Measurements from ENCODE around the gene COX8C. TPM values are rescaled to one million over a fixed set of nuclear protein-coding genes. Genes with fewer than 3 reads are reported as not detected.

Gene COX8C
- total and polyA plus RNA-seq, 4 donors, result not detected

DNA sequence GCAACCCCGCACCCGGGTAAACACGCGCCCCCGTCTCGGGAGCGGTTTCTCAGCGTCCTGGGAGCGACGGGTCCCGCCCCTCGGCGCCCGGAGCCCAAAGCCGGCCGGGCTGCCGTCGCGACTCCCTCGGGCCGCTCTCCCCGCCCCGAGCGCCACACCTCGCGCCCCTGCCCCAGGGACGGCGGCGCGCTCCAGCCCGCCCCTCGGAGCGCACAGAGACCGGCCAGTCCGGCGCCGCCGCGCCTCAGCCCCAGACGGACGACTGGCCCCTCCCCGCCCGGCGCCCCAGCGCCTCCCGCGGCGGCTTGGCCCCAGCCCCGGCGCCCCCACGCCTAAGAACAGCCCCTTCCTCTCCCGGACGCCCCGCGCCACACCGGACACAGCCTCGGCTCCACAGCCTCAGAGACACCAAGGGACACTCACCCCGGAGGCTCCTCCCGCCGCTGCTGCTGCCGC lies 14.6 kb upstream of the COX8C start:
- peaks cover 0 to 6% (median 0%) of the 10 kb centered on the region in 4 donors for H3K36me3 ChIP-seq (ENCODE audit: control insufficient read depth in 4 of 4, insufficient read depth in 3 of 4, low read depth in 1 of 4, low read length in 3 of 4)
- peak overlapping the region; percentile 60 to 85 (median 74) for H3K4me3 ChIP-seq (ENCODE audit: low read depth in 1 of 3, low read length in 3 of 3)
- H3K9me3 ChIP-seq (ENCODE audit: control insufficient read depth in 4 of 4, low read length in 3 of 4), result peaks cover 0 to 8% (median 4%) of the 10 kb centered on the region in 4 donors
- DNase-seq (ENCODE audit: low spot score), result peak; percentile 65
- peaks cover 10 to 38% (median 32%) of the 10 kb centered on the region in 4 donors for H3K4me1 ChIP-seq (ENCODE audit: control insufficient read depth in 4 of 4, insufficient read depth in 4 of 4, low read length in 3 of 4)
- peak overlapping the region in 1 of 2 donors; percentile 54 for H3K9ac ChIP-seq (ENCODE audit: low read depth in 1 of 2, low read length in 2 of 2)
- H3K27ac ChIP-seq (ENCODE audit: low read depth in 1 of 2, low read length in 2 of 2), result peak overlapping the region; percentile 97
- H3K27me3 ChIP-seq (ENCODE audit: control insufficient read depth in 4 of 4, insufficient read depth in 4 of 4, low read length in 3 of 4), result no peaks in the 10 kb centered on the region
- under 1% methylated on average over 61 of the region's 61 CpGs for WGBS
- TF ChIP-seq, protein P1, sequence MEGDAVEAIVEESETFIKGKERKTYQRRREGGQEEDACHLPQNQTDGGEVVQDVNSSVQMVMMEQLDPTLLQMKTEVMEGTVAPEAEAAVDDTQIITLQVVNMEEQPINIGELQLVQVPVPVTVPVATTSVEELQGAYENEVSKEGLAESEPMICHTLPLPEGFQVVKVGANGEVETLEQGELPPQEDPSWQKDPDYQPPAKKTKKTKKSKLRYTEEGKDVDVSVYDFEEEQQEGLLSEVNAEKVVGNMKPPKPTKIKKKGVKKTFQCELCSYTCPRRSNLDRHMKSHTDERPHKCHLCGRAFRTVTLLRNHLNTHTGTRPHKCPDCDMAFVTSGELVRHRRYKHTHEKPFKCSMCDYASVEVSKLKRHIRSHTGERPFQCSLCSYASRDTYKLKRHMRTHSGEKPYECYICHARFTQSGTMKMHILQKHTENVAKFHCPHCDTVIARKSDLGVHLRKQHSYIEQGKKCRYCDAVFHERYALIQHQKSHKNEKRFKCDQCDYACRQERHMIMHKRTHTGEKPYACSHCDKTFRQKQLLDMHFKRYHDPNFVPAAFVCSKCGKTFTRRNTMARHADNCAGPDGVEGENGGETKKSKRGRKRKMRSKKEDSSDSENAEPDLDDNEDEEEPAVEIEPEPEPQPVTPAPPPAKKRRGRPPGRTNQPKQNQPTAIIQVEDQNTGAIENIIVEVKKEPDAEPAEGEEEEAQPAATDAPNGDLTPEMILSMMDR (IDR thresholded peaks at IDR 0.05; ENCODE audit: low read depth, low read length, missing input control), result no peak
- no peak for TF ChIP-seq JUND (IDR thresholded peaks at IDR 0.05)
- TF ChIP-seq ATF3 (IDR thresholded peaks at IDR 0.05), result no peak

DNA sequence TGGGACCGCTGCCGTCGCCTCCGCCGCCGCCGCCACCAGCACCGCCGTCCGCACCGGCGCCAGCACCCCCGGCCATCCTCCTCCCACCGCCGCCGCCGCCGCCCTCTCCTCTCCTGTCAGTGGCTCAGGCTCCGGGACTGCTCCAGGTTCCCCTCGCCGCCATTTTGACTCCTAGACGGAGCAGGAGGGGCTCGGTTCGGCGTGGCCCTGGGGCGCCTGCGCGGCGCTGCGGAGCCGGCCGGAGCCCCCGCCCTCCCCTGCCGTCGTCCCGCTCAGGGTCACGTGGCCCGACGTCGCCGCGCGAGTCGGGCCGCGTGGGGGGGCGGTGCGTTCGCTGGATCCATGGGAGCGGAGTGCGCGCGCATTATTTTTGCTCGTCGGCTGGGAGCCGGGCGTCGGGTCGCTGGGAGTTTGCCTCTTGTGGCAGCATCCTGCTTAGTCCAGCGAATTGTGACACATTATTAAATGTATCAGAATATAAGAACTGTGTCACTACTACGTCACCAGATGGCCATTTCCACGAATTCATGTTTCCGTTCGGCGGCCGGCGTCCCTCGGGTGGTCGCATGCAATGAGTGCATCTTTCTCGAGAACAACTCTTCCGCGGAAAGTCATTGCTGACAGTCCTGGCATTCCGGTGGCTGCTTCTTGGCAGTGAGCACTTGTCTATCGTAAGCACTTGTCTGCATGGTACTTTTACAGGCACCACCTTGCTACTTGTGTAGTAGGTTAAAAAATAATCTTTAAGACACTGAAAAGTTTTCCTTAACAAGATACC lies 13.9 kb upstream of the COX8C start, which contains the start of gene BTBD7:
Gene BTBD7, minus strand, starts transcription at position 184 of the 778 bp plus-strand sequence. CDS start 36,985 bp downstream, outside the sequence.
- no peaks in the 10 kb centered on the region for H3K27me3 ChIP-seq (ENCODE audit: control insufficient read depth in 4 of 4, insufficient read depth in 4 of 4, low read length in 3 of 4)
- peak; percentile 73 for TF ChIP-seq MAX (IDR thresholded peaks at IDR 0.05)
- peak; percentile 87 for TF ChIP-seq YY1 (IDR thresholded peaks at IDR 0.05)
- TF ChIP-seq NR2F2 (IDR thresholded peaks at IDR 0.05), result no peak
- TF ChIP-seq, protein P2, sequence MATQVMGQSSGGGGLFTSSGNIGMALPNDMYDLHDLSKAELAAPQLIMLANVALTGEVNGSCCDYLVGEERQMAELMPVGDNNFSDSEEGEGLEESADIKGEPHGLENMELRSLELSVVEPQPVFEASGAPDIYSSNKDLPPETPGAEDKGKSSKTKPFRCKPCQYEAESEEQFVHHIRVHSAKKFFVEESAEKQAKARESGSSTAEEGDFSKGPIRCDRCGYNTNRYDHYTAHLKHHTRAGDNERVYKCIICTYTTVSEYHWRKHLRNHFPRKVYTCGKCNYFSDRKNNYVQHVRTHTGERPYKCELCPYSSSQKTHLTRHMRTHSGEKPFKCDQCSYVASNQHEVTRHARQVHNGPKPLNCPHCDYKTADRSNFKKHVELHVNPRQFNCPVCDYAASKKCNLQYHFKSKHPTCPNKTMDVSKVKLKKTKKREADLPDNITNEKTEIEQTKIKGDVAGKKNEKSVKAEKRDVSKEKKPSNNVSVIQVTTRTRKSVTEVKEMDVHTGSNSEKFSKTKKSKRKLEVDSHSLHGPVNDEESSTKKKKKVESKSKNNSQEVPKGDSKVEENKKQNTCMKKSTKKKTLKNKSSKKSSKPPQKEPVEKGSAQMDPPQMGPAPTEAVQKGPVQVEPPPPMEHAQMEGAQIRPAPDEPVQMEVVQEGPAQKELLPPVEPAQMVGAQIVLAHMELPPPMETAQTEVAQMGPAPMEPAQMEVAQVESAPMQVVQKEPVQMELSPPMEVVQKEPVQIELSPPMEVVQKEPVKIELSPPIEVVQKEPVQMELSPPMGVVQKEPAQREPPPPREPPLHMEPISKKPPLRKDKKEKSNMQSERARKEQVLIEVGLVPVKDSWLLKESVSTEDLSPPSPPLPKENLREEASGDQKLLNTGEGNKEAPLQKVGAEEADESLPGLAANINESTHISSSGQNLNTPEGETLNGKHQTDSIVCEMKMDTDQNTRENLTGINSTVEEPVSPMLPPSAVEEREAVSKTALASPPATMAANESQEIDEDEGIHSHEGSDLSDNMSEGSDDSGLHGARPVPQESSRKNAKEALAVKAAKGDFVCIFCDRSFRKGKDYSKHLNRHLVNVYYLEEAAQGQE (IDR thresholded peaks at IDR 0.05), result peak; percentile 14
- TF ChIP-seq RXRA (IDR thresholded peaks at IDR 0.05), result peak in 1 of 2 donors; percentile 12
- TF ChIP-seq RAD21 (IDR thresholded peaks at IDR 0.05), result peak in 1 of 2 donors; percentile 22
- TF ChIP-seq SP1 (IDR thresholded peaks at IDR 0.05), result no peak
- TF ChIP-seq EGR1 (IDR thresholded peaks at IDR 0.05; ENCODE audit: low read depth in 2 of 2), result no peak
- TF ChIP-seq, protein P1 (IDR thresholded peaks at IDR 0.05; ENCODE audit: low read depth, low read length, missing input control), result peak; percentile 25
- no peak for TF ChIP-seq GABPA (IDR thresholded peaks at IDR 0.05 in 1 of 2, conservative IDR thresholded peaks at IDR 0.05 in 1 of 2)
- peak within 1 kb of the TSS; percentile 74 to 86 (median 85) for H3K4me3 ChIP-seq (ENCODE audit: low read depth in 1 of 3, low read length in 3 of 3)
- WGBS, result under 1% methylated on average over 74 of the region's 74 CpGs
- H3K27ac ChIP-seq (ENCODE audit: low read depth in 1 of 2, low read length in 2 of 2), result peak within 1 kb of the TSS; percentile 97
- DNase-seq (ENCODE audit: low spot score), result peak; percentile 95
- peak within 1 kb of the TSS; percentile 80 to 87 for H3K9ac ChIP-seq (ENCODE audit: low read depth in 1 of 2, low read length in 2 of 2)
- peaks cover 10 to 38% (median 32%) of the 10 kb centered on the region in 4 donors for H3K4me1 ChIP-seq (ENCODE audit: control insufficient read depth in 4 of 4, insufficient read depth in 4 of 4, low read length in 3 of 4)
- peaks cover 0 to 6% (median 0%) of the 10 kb centered on the region in 4 donors for H3K36me3 ChIP-seq (ENCODE audit: control insufficient read depth in 4 of 4, insufficient read depth in 3 of 4, low read depth in 1 of 4, low read length in 3 of 4)
- peaks cover 0 to 8% (median 5%) of the 10 kb centered on the region in 4 donors for H3K9me3 ChIP-seq (ENCODE audit: control insufficient read depth in 4 of 4, low read length in 3 of 4)

Measured in liver (tissue), 9 donors.